Measurements from ENCODE around the gene CYTH4. TPM values are rescaled to one million over a fixed set of nuclear protein-coding genes. Genes with fewer than 3 reads are reported as not detected.

CYTH4 gene
- total RNA-seq, 4 donors from 2014 or later, result 17.4 to 83.5 (median 34.4) TPM

- DNase-seq (ENCODE audit: low spot score) (no peak), ATAC-seq (ENCODE audit: low FRiP score) (no peak)
- no peak for TF ChIP-seq CTCF (IDR thresholded peaks at IDR 0.05)
These were observed 15.1 kb upstream of the CYTH4 start for GRCh38 chr22:37267135-37267587.

GRCh38 chr22:37267661-37268413 lies 14.5 kb upstream of the CYTH4 start:
- no peak for ATAC-seq (ENCODE audit: low FRiP score)
- DNase-seq (ENCODE audit: low spot score), result no peak
- no peak for TF ChIP-seq CTCF (IDR thresholded peaks at IDR 0.05)

- no peak for TF ChIP-seq CTCF (IDR thresholded peaks at IDR 0.05)
- ATAC-seq (ENCODE audit: low FRiP score) (no peak), DNase-seq (ENCODE audit: low spot score) (no peak)
These were observed 12.2 kb upstream of the CYTH4 start for GRCh38 chr22:37269936-37270678.

- no peak for ATAC-seq (ENCODE audit: low FRiP score)
- DNase-seq (ENCODE audit: low spot score), result no peak
- no peak for TF ChIP-seq CTCF (IDR thresholded peaks at IDR 0.05)
These were observed 11.2 kb upstream of the CYTH4 start for GRCh38 chr22:37270928-37271650.

- TF ChIP-seq CTCF (IDR thresholded peaks at IDR 0.05), result no peak
- no peak for ATAC-seq (ENCODE audit: low FRiP score)
- DNase-seq (ENCODE audit: low spot score), result no peak
These were observed 9.0 kb upstream of the CYTH4 start for GRCh38 chr22:37273126-37273845.

- TF ChIP-seq CTCF (IDR thresholded peaks at IDR 0.05), result no peak
- DNase-seq (ENCODE audit: low spot score), result no peak
- no peak for ATAC-seq (ENCODE audit: low FRiP score)
These were observed 8.5 kb upstream of the CYTH4 start for GRCh38 chr22:37273846-37274225.
